GM12878 (cell line): ENCODE results near the gene CCL4L2. TPM values are rescaled to one million over a fixed set of nuclear protein-coding genes. Genes with fewer than 3 reads are reported as not detected.

Experiments used
- ATAC-seq: fragments of 200-7000 bp; cut with Tn5 transposase; 3 replicates; pipeline ENCODE4 v1.9.1; 2020; ENCODE audit warnings: mild to moderate bottlenecking, moderate library complexity
- BruUV-seq: library from RNA; stranded (reverse); fragments of 400-500 nt; replicated peaks from 2 replicates; lab custom pipeline; 2021; lab: Mats Ljungman, UMichigan
- CTCF ChIA-PET: fragments of 300-600 bp; sonication (Branson Sonifier 250); formaldehyde crosslinking; extraction: SDS; loops from one replicate; lab custom pipeline; 2021; ENCODE audit warnings: inconsistent platforms; lab: Yijun Ruan, JAX
- POLR2A ChIA-PET: fragments of 350-600 bp; formaldehyde crosslinking; extraction: SDS; loops from one replicate; lab custom pipeline; 2021; ENCODE audit warnings: inconsistent platforms; lab: Charles Lee
- RAD21 ChIA-PET: fragments of 300-600 bp; sonication (Branson Sonifier 250); formaldehyde crosslinking; loops from one replicate; lab custom pipeline; 2023; ENCODE audit warnings: antibody characterized with exemption; ENCODE audit not compliant: unreplicated experiment; lab: Charles Lee
- SMC1A ChIA-PET: fragments of 300-600 bp; sonication (Branson Sonifier 250); formaldehyde crosslinking; loops from one replicate; lab custom pipeline; 2023; ENCODE audit not compliant: unreplicated experiment, uncharacterized antibody; lab: Charles Lee
- DNase-seq: peaks from one replicate; pipeline ENCODE4 v3.0.0-alpha.2; 2011; ENCODE audit warnings: low read depth, low spot score
- FAIRE-seq: peaks from 3 replicates; lab custom pipeline; 2011; peaks lifted over from hg19 to GRCh38; lab: Jason Lieb, UNC
- H2AFZ ChIP-seq: 2 replicates; pipeline ENCODE4 v1.6.0; 2011; ENCODE audit warnings: low read depth, low read length, control low read depth; ENCODE audit not compliant: control insufficient read depth
- H3K27ac ChIP-seq: 2 replicates; pipeline ENCODE4 v1.5.1; 2011; ENCODE audit warnings: control low read depth; ENCODE audit not compliant: control insufficient read depth, insufficient read depth
- H3K27me3 ChIP-seq, 2 experiments: replicated peaks in 1 of 2; 2 replicates each; pipeline versions ENCODE4 v1.6.0 to v1.6.1; 2011; ENCODE audit warnings: low read length in 1 of 2; ENCODE audit not compliant: control insufficient read depth in 2 of 2, insufficient read depth in 2 of 2
- H3K36me3 ChIP-seq, 2 experiments: 2 replicates each; pipeline ENCODE4 v1.5.1; 2011; ENCODE audit warnings: low read length in 1 of 2; ENCODE audit not compliant: control insufficient read depth in 2 of 2, insufficient read depth in 2 of 2
- H3K4me1 ChIP-seq: 2 replicates; pipeline ENCODE4 v1.6.1; 2011; ENCODE audit warnings: mild to moderate bottlenecking, low read length, moderate library complexity, mixed read lengths; ENCODE audit not compliant: control insufficient read depth, insufficient read depth
- H3K4me2 ChIP-seq: 2 replicates; pipeline ENCODE4 v1.6.0; 2011; ENCODE audit warnings: control low read depth; ENCODE audit not compliant: control insufficient read depth, insufficient read depth
- H3K4me3 ChIP-seq: fragments of 200-600 bp; sonication (generic); 2 replicates; pipeline ENCODE4 v1.5.1; 2016
- H3K79me2 ChIP-seq: 2 replicates; pipeline ENCODE4 v1.6.0; 2011; ENCODE audit warnings: low read length; ENCODE audit not compliant: control insufficient read depth, insufficient read depth
- H3K9ac ChIP-seq: 2 replicates; pipeline ENCODE4 v1.8.0; 2011; ENCODE audit warnings: low read length, control low read depth, mixed read lengths; ENCODE audit not compliant: control insufficient read depth, insufficient read depth
- H3K9me3 ChIP-seq: replicated peaks from 3 replicates; pipeline ENCODE4 v1.5.1; 2011; ENCODE audit warnings: mild to moderate bottlenecking, low read length; ENCODE audit not compliant: control insufficient read depth, insufficient read depth
- H4K20me1 ChIP-seq: 2 replicates; pipeline ENCODE4 v1.6.0; 2011; ENCODE audit not compliant: control insufficient read depth, insufficient read depth
- CHD4 ChIP-seq: fragments of 200-600 bp; sonication (generic); IDR thresholded peaks from 2 replicates; pipeline ENCODE4 v1.6.1; 2016; ENCODE audit warnings: mild to moderate bottlenecking
- EGR1 ChIP-seq, 2 experiments: IDR thresholded peaks; 1 replicate in 1 of 2; 2 replicates in 1 of 2; pipeline ENCODE4 v1.6.1; 2011 to 2012; ENCODE audit warnings: low read depth in 2 of 2, low read length in 2 of 2, borderline replicate concordance in 1 of 2, mild to moderate bottlenecking in 1 of 2, moderate library complexity in 1 of 2
- GATAD2B ChIP-seq: fragments of 450-650 bp; conservative IDR thresholded peaks from 2 replicates; pipeline ENCODE4 v1.6.1; 2017; ENCODE audit warnings: low read depth, mild to moderate bottlenecking, moderate library complexity
- JUNB ChIP-seq: IDR thresholded peaks from 2 replicates; pipeline ENCODE4 v1.6.1; 2016; ENCODE audit warnings: antibody characterized with exemption, mild to moderate bottlenecking
- LARP7 ChIP-seq: fragments of 450-650 bp; IDR thresholded peaks from 2 replicates; pipeline ENCODE4 v1.6.1; 2017; ENCODE audit warnings: mild to moderate bottlenecking
- MEF2B ChIP-seq: fragments of 450-650 bp; IDR thresholded peaks from 2 replicates; pipeline ENCODE4 v1.6.1; 2018; ENCODE audit warnings: mild to moderate bottlenecking, moderate library complexity; ENCODE audit not compliant: partially characterized antibody, poor library complexity, severe bottlenecking
- NKRF ChIP-seq: fragments of 450-650 bp; conservative IDR thresholded peaks from 2 replicates; pipeline ENCODE4 v1.6.1; 2017; ENCODE audit warnings: mild to moderate bottlenecking, moderate library complexity
- POLR2A ChIP-seq: IDR thresholded peaks from 2 replicates; pipeline ENCODE4 v1.6.1; 2011; ENCODE audit warnings: low read depth, mild to moderate bottlenecking, low read length
- RUNX3 ChIP-seq: IDR thresholded peaks from 2 replicates; pipeline ENCODE4 v1.6.1; 2012; ENCODE audit warnings: low read length, inconsistent platforms
- TARDBP ChIP-seq: IDR thresholded peaks from 2 replicates; pipeline ENCODE4 v1.6.1; 2016; ENCODE audit warnings: borderline replicate concordance
- ZBTB11 ChIP-seq: fragments of 450-650 bp; formaldehyde crosslinking; IDR thresholded peaks from 2 replicates; pipeline ENCODE4 v1.5.0; 2022; ENCODE audit warnings: mild to moderate bottlenecking, missing genetic modification characterization
- ZBTB40 ChIP-seq: fragments of 450-650 bp; IDR thresholded peaks from 2 replicates; pipeline ENCODE4 v1.6.1; 2016; ENCODE audit warnings: mild to moderate bottlenecking, moderate library complexity, borderline replicate concordance
- ZNF207 ChIP-seq: fragments of 450-650 bp; IDR thresholded peaks from 2 replicates; pipeline ENCODE4 v1.6.1; 2014; ENCODE audit warnings: antibody characterized with exemption, mild to moderate bottlenecking, borderline replicate concordance
- WGBS: methylation state at CpG from one replicate; pipeline ENCODE4 v1.1.6; 2016; ENCODE audit warnings: low lambda C conversion rate; ENCODE audit not compliant: insufficient replicate concordance, insufficient coverage; ENCODE audit errors: missing lambda C conversion rate; 5-methylcytosine and 5-hydroxymethylcytosine counted together
- in situ Hi-C: fragments of 300-500 bp; cut with MboI; formaldehyde crosslinking; loops from 9 replicates; pipeline ENCODE4 v1.14.3; 2018; ENCODE audit warnings: mixed read lengths
- intact Hi-C: fragments of 100-400 bp; cut with micrococcal nuclease; formaldehyde crosslinking; loops from one replicate; pipeline ENCODE4 v1.14.2; 2022; ENCODE audit not compliant: unreplicated experiment
- polyA plus RNA-seq, 11 experiments: library from polyadenylated mRNA; depleted of rRNA in 4 of 11; unstranded in 6 of 11; stranded (reverse) in 5 of 11; fragments of >200 nt; fragmentation: Nextera tagmentation in 4 of 11; fragmentation: Illumina TruSeq in 1 of 11; extraction: Ambion mirVana in 4 of 11; extraction: Trizol in 1 of 11; gene quantifications; 1 replicate in 1 of 11; 2 replicates in 10 of 11; pipeline versions ENCODE4 v1.2.1 to v1.2.3, GENCODE V29; 2011 to 2016; ENCODE audit warnings: inconsistent platforms in 2 of 11, missing spikeins in 2 of 11, low read depth in 1 of 11
- total RNA-seq, 4 experiments: library from RNA; depleted of rRNA in 3 of 4; stranded (reverse); fragments of >200 nt in 3 of 4; fragmentation: Illumina TruSeq in 1 of 4; extraction: Trizol in 1 of 4; gene quantifications; 2 replicates each; pipeline versions ENCODE4 v1.2.1 to v1.2.3, GENCODE V29; 2013 to 2021

The CCL4L2 gene
- total and polyA plus RNA-seq, 10 of the 15 experiments (the other 5 are each of a cell fraction or from before 2014, with no cell fraction given): 2.3 to 275 (median 14.5) TPM

- ATAC-seq: peak; percentile 35
- Histone ChIP-seq H3K9me3 (no peaks in the 10 kb centered on the region), H3K4me2 (no peak overlapping the region), H4K20me1 (no peaks in the 10 kb centered on the region), H3K36me3 (no peaks in the 10 kb centered on the region), H2AFZ (no peak overlapping the region), H3K79me2 (no peaks in the 10 kb centered on the region), H3K4me1 (peaks cover 6% of the 10 kb centered on the region; the same call in 1 of the 2 replicates), H3K9ac (no peak overlapping the region), H3K27ac (no peak overlapping the region), H3K4me3 (no peak overlapping the region), H3K27me3 (no peaks in the 10 kb centered on the region)
- WGBS: 22% methylated on average over 1 of the region's 12 CpGs
- no TSS peak for BruUV-seq
- ChIA-PET CTCF (interaction anchor here (1.0 kb wide), 1 partner anchor 11 kb away, joined by 3 read pairs; no protein-coding TSS in a partner anchor), RAD21 (interaction anchor here (0.7 to 1.1 kb wide), 2 partner anchors 41 to 215 kb away, joined by 3 read pairs; no protein-coding TSS in a partner anchor), POLR2A (interaction anchor here (0.6 kb wide), 1 partner anchor 8 kb away, joined by 4 read pairs; no protein-coding TSS in a partner anchor), SMC1A (interaction anchor here (0.7 kb wide), 1 partner anchor 9 kb away, joined by 3 read pairs; no protein-coding TSS in a partner anchor)
- FAIRE-seq: no peak
- intact Hi-C loops: no loop called here
- in situ Hi-C loops: no loop called here
- DNase-seq: no peak
- no peak for TF ChIP-seq ZBTB11 (CRISPR knock-in tag)
- TF ChIP-seq MEF2B: no peak
- TF ChIP-seq TARDBP: no peak
- TF ChIP-seq GATAD2B: no peak
- TF ChIP-seq LARP7: no peak
- TF ChIP-seq CHD4: no peak
- no peak for TF ChIP-seq ZBTB40
- no peak for TF ChIP-seq NKRF
- no peak for TF ChIP-seq ZNF207
- no peak for TF ChIP-seq POLR2A
- TF ChIP-seq JUNB: no peak
- TF ChIP-seq RUNX3: no peak
- no peak for TF ChIP-seq EGR1 (IDR thresholded peaks at IDR 0.05; ENCODE audit: borderline replicate concordance in 1 of 2, low read depth in 2 of 2, low read length in 2 of 2)
Observed at GRCh38 chr17:36184023-36184765, 26.7 kb upstream of the CCL4L2 start.
